ENCODE measurements around the gene TRUB1. TPM values are rescaled to one million over a fixed set of nuclear protein-coding genes. Genes with fewer than 3 reads are reported as not detected.

Gene TRUB1
- total RNA-seq, 1 donor from 2014 or later: 18.7 TPM

DNA sequence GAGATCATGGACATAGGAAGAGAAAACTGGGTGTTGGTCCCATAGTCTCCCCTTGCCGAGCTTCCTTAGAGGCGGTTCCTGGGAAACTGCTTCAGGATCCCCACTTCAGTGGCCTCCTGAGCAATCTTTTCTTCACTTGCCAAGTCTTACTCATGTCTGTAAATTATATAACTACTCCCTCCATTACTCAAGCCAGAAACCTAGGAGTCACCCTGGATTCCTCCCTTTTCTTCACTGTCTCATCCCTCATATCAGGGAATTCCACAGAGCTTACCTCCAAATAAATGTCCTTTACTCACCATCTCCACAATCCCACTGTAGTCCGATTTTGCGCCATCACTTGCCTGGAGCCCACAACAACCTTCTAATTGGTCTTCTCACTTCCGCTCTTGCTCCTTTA lies 29.1 kb upstream of the TRUB1 start:
- H3K4me3 Mint-ChIP-seq (ENCODE audit: unreplicated experiment): no peak overlapping the region
- H3K4me1 Mint-ChIP-seq (ENCODE audit: low read depth): peaks cover 41% of the 10 kb centered on the region
- H3K27ac Mint-ChIP-seq (ENCODE audit: unreplicated experiment): no peak overlapping the region
- no peaks in the 10 kb centered on the region for H3K27me3 Mint-ChIP-seq (ENCODE audit: low read depth)
- TF ChIP-seq, protein P1, sequence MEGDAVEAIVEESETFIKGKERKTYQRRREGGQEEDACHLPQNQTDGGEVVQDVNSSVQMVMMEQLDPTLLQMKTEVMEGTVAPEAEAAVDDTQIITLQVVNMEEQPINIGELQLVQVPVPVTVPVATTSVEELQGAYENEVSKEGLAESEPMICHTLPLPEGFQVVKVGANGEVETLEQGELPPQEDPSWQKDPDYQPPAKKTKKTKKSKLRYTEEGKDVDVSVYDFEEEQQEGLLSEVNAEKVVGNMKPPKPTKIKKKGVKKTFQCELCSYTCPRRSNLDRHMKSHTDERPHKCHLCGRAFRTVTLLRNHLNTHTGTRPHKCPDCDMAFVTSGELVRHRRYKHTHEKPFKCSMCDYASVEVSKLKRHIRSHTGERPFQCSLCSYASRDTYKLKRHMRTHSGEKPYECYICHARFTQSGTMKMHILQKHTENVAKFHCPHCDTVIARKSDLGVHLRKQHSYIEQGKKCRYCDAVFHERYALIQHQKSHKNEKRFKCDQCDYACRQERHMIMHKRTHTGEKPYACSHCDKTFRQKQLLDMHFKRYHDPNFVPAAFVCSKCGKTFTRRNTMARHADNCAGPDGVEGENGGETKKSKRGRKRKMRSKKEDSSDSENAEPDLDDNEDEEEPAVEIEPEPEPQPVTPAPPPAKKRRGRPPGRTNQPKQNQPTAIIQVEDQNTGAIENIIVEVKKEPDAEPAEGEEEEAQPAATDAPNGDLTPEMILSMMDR (IDR thresholded peaks at IDR 0.05): no peak
- no peaks in the 10 kb centered on the region for H3K9me3 Mint-ChIP-seq (ENCODE audit: low read depth)
- no peak for DNase-seq (ENCODE audit: low spot score)
- H3K36me3 Mint-ChIP-seq (ENCODE audit: low read depth): no peaks in the 10 kb centered on the region

DNA sequence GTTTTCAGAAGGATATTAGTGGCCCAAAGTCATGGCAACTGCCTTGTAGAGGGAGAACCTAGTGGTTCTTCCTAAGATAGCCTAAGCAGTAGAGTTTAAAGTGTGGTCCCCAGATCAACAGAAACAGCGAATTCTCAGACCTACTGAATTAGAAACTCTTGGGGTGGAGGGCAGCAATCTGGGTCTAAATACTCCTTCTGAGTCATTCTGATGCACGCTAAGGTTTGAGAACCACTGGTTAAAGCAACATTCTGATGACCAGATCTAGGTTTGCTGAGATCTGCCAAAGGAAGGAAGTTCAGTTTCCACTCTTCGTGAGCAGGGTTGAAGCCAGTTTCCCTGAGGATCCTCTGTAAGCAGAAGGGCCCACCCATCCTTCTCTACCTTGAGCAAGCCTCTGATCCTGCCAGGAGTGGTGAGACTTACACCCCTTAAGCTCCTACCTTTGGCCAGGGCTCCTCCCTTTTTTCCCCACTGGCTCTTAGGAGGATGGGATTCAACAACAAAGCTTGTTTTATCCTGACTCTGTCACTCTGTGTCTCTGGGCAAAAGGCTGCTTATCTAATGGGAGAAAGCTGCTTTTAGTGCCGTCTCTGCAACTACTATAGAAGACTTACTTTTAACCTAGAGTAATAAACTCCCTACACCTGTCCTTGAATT lies 26.8 kb upstream of the TRUB1 start:
- no peak overlapping the region for H3K4me3 Mint-ChIP-seq (ENCODE audit: unreplicated experiment)
- H3K27me3 Mint-ChIP-seq (ENCODE audit: low read depth): no peaks in the 10 kb centered on the region
- peaks cover 21% of the 10 kb centered on the region for H3K4me1 Mint-ChIP-seq (ENCODE audit: low read depth)
- TF ChIP-seq, protein P1 (IDR thresholded peaks at IDR 0.05): no peak
- no peak overlapping the region for H3K27ac Mint-ChIP-seq (ENCODE audit: unreplicated experiment)
- no peak for DNase-seq (ENCODE audit: low spot score)
- H3K36me3 Mint-ChIP-seq (ENCODE audit: low read depth): no peaks in the 10 kb centered on the region
- no peaks in the 10 kb centered on the region for H3K9me3 Mint-ChIP-seq (ENCODE audit: low read depth)

DNA sequence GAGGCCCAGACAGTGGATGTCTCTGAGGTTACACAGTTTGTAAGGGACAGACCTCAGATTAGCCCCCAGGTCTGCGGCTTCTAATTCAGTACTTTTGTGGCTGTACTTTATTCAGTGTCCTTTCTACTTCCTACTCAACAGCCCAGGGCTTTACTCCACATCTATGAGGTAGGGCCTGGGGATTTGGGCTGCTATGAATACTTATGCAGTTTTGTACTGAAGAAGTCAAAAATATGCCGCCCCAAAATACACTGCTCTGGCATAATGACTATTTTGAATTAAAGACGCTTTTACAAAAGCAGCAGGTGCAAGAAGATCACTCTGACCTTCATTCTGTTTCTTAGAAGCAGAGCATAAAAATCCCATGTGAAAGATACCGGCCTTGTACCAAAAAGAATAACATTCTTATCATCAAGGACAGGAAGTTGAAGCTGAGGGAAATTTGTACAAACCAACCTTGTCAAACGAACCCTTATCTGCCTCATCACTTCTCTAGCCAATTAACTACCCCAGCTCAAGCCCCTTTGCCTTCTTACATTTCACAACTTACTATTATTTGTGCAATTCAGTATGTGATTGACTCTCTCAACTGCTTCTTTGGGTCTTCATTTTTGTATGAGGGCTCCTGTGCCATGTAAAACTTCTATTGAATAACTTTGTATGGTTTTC lies 26.1 kb upstream of the TRUB1 start:
- H3K36me3 Mint-ChIP-seq (ENCODE audit: low read depth): no peaks in the 10 kb centered on the region
- no peak for DNase-seq (ENCODE audit: low spot score)
- H3K9me3 Mint-ChIP-seq (ENCODE audit: low read depth): no peaks in the 10 kb centered on the region
- no peak overlapping the region for H3K27ac Mint-ChIP-seq (ENCODE audit: unreplicated experiment)
- TF ChIP-seq, protein P1 (IDR thresholded peaks at IDR 0.05): no peak
- H3K4me1 Mint-ChIP-seq (ENCODE audit: low read depth): peaks cover 14% of the 10 kb centered on the region
- H3K27me3 Mint-ChIP-seq (ENCODE audit: low read depth): no peaks in the 10 kb centered on the region
- no peak overlapping the region for H3K4me3 Mint-ChIP-seq (ENCODE audit: unreplicated experiment)

DNA sequence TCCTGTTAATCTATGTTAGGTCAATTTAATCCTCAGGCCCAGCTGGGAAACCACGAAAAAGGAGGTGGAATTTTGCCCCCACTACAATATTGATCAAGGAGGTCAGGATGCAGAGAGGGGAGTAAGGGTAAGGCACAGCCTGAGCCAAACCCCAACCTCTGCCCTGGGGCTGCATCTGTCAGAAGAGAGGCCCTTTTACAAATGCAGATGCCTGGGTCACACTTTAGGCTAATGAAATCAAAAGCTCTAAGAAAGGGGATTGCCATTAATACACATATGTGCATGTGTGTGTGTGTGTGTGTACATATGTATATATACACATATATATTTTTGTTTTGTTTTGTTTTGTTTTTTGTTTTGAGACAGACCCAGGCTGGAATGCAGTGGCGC lies 25.5 kb upstream of the TRUB1 start:
- TF ChIP-seq, protein P1 (IDR thresholded peaks at IDR 0.05): no peak
- Mint-ChIP-seq H3K4me3 (ENCODE audit: unreplicated experiment) (no peak overlapping the region), H3K27ac (ENCODE audit: unreplicated experiment) (no peak overlapping the region), H3K9me3 (ENCODE audit: low read depth) (no peaks in the 10 kb centered on the region), H3K27me3 (ENCODE audit: low read depth) (no peaks in the 10 kb centered on the region), H3K4me1 (ENCODE audit: low read depth) (peaks cover 8% of the 10 kb centered on the region), H3K36me3 (ENCODE audit: low read depth) (no peaks in the 10 kb centered on the region)
- no peak for DNase-seq (ENCODE audit: low spot score)

DNA sequence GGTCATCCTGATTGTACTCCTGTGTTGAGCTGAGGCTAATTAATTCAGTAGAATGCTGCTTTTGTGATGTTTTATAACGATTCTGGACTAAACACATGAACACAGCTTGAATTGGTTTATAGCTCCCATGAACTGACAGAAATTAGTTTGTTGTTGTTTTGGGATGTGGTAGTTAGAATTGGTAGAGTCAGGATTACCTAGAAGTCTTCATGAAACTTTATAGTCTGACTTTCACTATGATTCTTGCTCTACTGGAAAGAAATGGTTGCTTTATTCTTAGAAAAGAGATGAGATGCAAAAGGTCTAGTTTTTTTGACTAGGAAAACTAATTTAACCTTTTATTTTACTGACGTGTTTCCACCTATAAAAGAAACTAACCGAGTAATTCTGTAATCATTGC lies 23.4 kb upstream of the TRUB1 start:
- Mint-ChIP-seq H3K36me3 (ENCODE audit: low read depth) (no peaks in the 10 kb centered on the region), H3K27me3 (ENCODE audit: low read depth) (no peaks in the 10 kb centered on the region), H3K4me1 (ENCODE audit: low read depth) (peaks cover 15% of the 10 kb centered on the region), H3K4me3 (ENCODE audit: unreplicated experiment) (no peak overlapping the region), H3K9me3 (ENCODE audit: low read depth) (no peaks in the 10 kb centered on the region), H3K27ac (ENCODE audit: unreplicated experiment) (no peak overlapping the region)
- TF ChIP-seq, protein P1 (IDR thresholded peaks at IDR 0.05): no peak
- DNase-seq (ENCODE audit: low spot score): no peak

All from chondrocyte (in vitro differentiated cells).